Lower lobe of right lung (tissue), 2 donors: ENCODE results near the gene OSR1. TPM values are rescaled to one million over a fixed set of nuclear protein-coding genes. Genes with fewer than 3 reads are reported as not detected.

Experiments used
- ATAC-seq, 2 donors: fragments of 200-7000 bp; cut with Tn5 transposase; one replicate each; pipeline ENCODE4 v1.9.1; 2020 to 2022; ENCODE audit warnings: mild to moderate bottlenecking in 2 of 2, moderate library complexity in 2 of 2
- DNase-seq: peaks from one replicate; pipeline ENCODE4 v3.0.0-alpha.2; 2020
- H3K27ac ChIP-seq: fragments of 200-600 bp; one replicate; pipeline ENCODE4 v1.8.0; 2022
- H3K27me3 ChIP-seq: fragments of 200-600 bp; one replicate; pipeline ENCODE4 v1.8.0; 2022; ENCODE audit warnings: low read depth
- H3K36me3 ChIP-seq: fragments of 200-600 bp; one replicate; pipeline ENCODE4 v1.8.0; 2022; ENCODE audit warnings: mild to moderate bottlenecking
- H3K4me1 ChIP-seq: fragments of 200-600 bp; one replicate; pipeline ENCODE4 v1.8.0; 2022
- H3K4me3 ChIP-seq: fragments of 200-600 bp; one replicate; pipeline ENCODE4 v1.8.0; 2022; ENCODE audit warnings: mild to moderate bottlenecking
- H3K9me3 ChIP-seq: fragments of 200-600 bp; one replicate; pipeline ENCODE4 v1.8.0; 2022
- CTCF ChIP-seq: fragments of 200-600 bp; IDR thresholded peaks from one replicate; pipeline ENCODE4 v1.8.0; 2022; ENCODE audit warnings: antibody characterized with exemption, mild to moderate bottlenecking
- intact Hi-C: fragments of 100-400 bp; cut with DNase I; formaldehyde crosslinking; loops from one replicate; pipeline ENCODE4 v1.11.0; 2022
- total RNA-seq: library from RNA; stranded (reverse); fragmentation: NEBNext Ultra II Directional; extraction: Animal tissue kit (Norgen Biotek cat#: 25700); gene quantifications from one replicate; pipeline ENCODE4 v1.2.1, GENCODE V29; 2021
- donor health status: DM: no; HTN: yes; CAD: no; lungs with severe emphysema.

The OSR1 gene
- total RNA-seq, 1 donor from 2014 or later: 15.5 TPM

DNA sequence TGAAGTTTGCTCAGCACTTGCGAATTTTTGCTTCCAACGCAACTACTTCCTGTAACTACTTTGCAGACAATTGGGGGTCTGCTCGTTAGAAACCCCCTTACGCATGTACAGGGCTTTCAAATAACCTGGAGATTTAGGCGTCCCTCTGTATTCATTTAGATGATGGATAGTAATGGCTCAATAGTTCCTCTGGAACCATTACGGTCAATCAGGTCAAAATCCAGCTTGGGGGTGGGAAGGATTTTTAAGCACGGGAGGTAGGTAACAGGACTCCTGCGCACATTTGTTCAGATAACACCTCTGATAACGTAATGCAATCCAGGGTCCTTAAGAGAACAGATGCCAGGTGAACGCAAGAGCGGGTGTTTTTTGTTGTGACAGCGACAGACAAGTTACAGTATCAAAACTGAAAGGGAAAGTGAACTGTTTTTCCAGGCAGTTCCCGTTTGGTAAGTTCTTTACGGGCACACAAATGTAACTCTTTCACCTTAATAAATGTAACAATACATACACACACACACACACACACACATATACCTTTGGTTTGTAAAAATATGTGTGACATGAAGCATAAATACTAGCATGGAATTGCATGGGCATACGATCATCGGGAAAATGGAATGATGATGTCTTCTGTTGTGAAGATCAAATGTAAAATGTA, 3.8 kb upstream of the OSR1 start:
- ATAC-seq (peak in 1 of 2 donors; percentile 36), DNase-seq (no peak)
- no peaks in the 10 kb centered on the region for H3K9me3 ChIP-seq
- intact Hi-C loops: loop anchor here (10.0 kb wide), 1 partner anchor 617 kb away; no protein-coding TSS in a partner anchor
- H3K4me1 ChIP-seq: peaks cover 23% of the 10 kb centered on the region
- no peaks in the 10 kb centered on the region for H3K36me3 ChIP-seq
- peaks cover 45% of the 10 kb centered on the region for H3K27me3 ChIP-seq
- no peak for TF ChIP-seq CTCF
- H3K27ac ChIP-seq: peak overlapping the region; percentile 53
- peak overlapping the region; percentile 71 for H3K4me3 ChIP-seq

DNA sequence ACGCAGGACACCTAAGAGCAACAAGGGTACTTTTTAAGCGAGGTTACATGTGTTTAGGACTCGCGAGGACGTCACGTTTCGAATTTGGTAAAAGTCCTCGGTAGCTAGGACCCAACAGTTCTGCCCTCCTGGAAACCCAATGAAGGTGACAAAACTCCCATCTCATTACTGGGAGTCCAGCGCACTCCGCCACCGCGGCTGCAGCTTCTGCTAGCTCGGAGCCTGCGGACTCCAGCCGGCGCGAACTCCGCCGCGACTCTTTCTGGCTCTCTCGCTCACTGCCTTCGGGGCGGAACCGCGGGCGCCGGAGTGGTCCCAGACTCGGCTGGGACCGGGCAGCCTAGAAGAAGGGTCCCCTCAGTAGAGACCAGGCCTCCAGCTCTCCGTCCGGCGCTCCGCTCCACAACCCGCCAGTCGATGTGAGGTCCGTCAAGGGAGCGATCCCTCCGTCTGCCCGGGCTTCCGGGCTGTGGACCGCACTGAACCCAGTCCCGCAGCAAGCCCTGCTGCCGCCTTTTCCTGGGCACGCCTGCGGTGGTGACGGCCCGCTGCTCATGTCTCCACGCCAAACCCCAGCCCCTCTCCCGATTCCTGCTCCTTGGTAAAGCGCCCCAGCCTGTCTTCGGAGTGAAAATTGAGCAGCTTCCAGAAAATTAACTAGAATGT, 3.0 kb upstream of the OSR1 start:
- Histone ChIP-seq H3K4me3 (peak overlapping the region; percentile 71), H3K27me3 (peaks cover 53% of the 10 kb centered on the region), H3K27ac (peak overlapping the region; percentile 51), H3K4me1 (peaks cover 30% of the 10 kb centered on the region), H3K36me3 (no peaks in the 10 kb centered on the region), H3K9me3 (no peaks in the 10 kb centered on the region)
- no peak for TF ChIP-seq CTCF
- DNase-seq (no peak), ATAC-seq (peak in 1 of 2 donors; percentile 27)
- intact Hi-C loops: loop anchor here (10.0 kb wide), 1 partner anchor 617 kb away; no protein-coding TSS in a partner anchor

- no peaks in the 10 kb centered on the region for H3K9me3 ChIP-seq
- peak overlapping the region; percentile 71 for H3K4me3 ChIP-seq
- TF ChIP-seq CTCF: no peak
- DNase-seq (no peak), ATAC-seq (no peak)
- intact Hi-C loops: loop anchor here (10.0 kb wide), 1 partner anchor 616 kb away; no protein-coding TSS in a partner anchor
- H3K36me3 ChIP-seq: no peaks in the 10 kb centered on the region
- peaks cover 35% of the 10 kb centered on the region for H3K4me1 ChIP-seq
- no peak overlapping the region for H3K27ac ChIP-seq
- peaks cover 58% of the 10 kb centered on the region for H3K27me3 ChIP-seq
These were observed 2.5 kb upstream of the OSR1 start for GRCh38 chr2:19360966-19361321.

GRCh38 chr2:19360266-19360965, 2.0 kb upstream of the OSR1 start:
- peaks cover 63% of the 10 kb centered on the region for H3K27me3 ChIP-seq

More at GRCh38 chr2:19360266-19360965, 2.0 kb upstream of the OSR1 start:
- Histone ChIP-seq H3K4me1 (peaks cover 36% of the 10 kb centered on the region), H3K27ac (no peak overlapping the region), H3K9me3 (no peaks in the 10 kb centered on the region), H3K4me3 (no peak overlapping the region), H3K36me3 (no peaks in the 10 kb centered on the region)
- ATAC-seq (no peak), DNase-seq (no peak)
- intact Hi-C loops: loop anchor here (10.0 kb wide), 1 partner anchor 616 kb away; no protein-coding TSS in a partner anchor
- no peak for TF ChIP-seq CTCF
